Prostate gland (tissue), 2 donors: ENCODE results near the gene POU2AF3. TPM values are rescaled to one million over a fixed set of nuclear protein-coding genes. Genes with fewer than 3 reads are reported as not detected.

Source experiments
- DNase-seq: peaks from one replicate; pipeline ENCODE4 v3.0.0-alpha.2; 2019; ENCODE audit warnings: low spot score
- H3K27ac ChIP-seq, 2 donors: fragments of 200-600 bp; sonication (generic); 2 replicates each; pipeline ENCODE4 v1.5.1; 2017 to 2019
- H3K27me3 ChIP-seq: fragments of 200-600 bp; sonication (generic); replicated peaks from 2 replicates; pipeline ENCODE4 v1.5.1; 2019; ENCODE audit not compliant: insufficient read depth
- H3K36me3 ChIP-seq, 2 donors: fragments of 200-600 bp; sonication (generic); 1 replicate in 1 of 2; 2 replicates in 1 of 2; pipeline versions ENCODE4 v1.5.1 to v1.8.1; 2017 to 2019
- H3K4me1 ChIP-seq: fragments of 200-600 bp; sonication (generic); replicated peaks from 2 replicates; pipeline ENCODE4 v1.5.1; 2019
- H3K4me3 ChIP-seq, 2 donors: fragments of 200-600 bp; sonication (generic); 2 replicates each; pipeline ENCODE4 v1.5.1; 2017 to 2019
- H3K9me3 ChIP-seq: fragments of 200-600 bp; sonication (generic); 2 replicates; pipeline ENCODE4 v1.5.1; 2017
- POLR2A ChIP-seq: fragments of 450-650 bp; IDR thresholded peaks from one replicate; pipeline ENCODE4 v1.6.1; 2016; ENCODE audit warnings: antibody characterized with exemption, mild to moderate bottlenecking
- POLR2AphosphoS5 ChIP-seq: sonication (generic); formaldehyde crosslinking; IDR thresholded peaks from one replicate; pipeline ENCODE4 v1.6.1; 2017; ENCODE audit warnings: antibody characterized with exemption
- WGBS: methylation state at CpG from one replicate; pipeline ENCODE4 v1.1.5; 2018; 5-methylcytosine and 5-hydroxymethylcytosine counted together
- intact Hi-C: fragments of 100-400 bp; cut with DNase I; formaldehyde crosslinking; loops from one replicate; pipeline ENCODE4 v1.14.2; 2022
- total RNA-seq, 2 donors: library from RNA; depleted of rRNA; stranded (reverse); fragments of >200 nt; gene quantifications; one replicate each; pipeline ENCODE4 v1.1.0, GENCODE V29; 2016
- TF ChIP-seq, protein P1 (sequence below), 4 experiments: fragments of 200-600 bp in 2 of 4; fragments of 450-650 bp in 2 of 4; sonication (generic) in 2 of 4; IDR thresholded peaks; 1 replicate in 3 of 4; 2 replicates in 1 of 4; pipeline ENCODE4 v1.5.1; 2016 to 2019; ENCODE audit warnings: antibody characterized with exemption in 4 of 4, mild to moderate bottlenecking in 2 of 4, moderate library complexity in 2 of 4

Gene POU2AF3
- total RNA-seq, 2 donors from 2014 or later: 7.7 to 9.5 TPM

DNA sequence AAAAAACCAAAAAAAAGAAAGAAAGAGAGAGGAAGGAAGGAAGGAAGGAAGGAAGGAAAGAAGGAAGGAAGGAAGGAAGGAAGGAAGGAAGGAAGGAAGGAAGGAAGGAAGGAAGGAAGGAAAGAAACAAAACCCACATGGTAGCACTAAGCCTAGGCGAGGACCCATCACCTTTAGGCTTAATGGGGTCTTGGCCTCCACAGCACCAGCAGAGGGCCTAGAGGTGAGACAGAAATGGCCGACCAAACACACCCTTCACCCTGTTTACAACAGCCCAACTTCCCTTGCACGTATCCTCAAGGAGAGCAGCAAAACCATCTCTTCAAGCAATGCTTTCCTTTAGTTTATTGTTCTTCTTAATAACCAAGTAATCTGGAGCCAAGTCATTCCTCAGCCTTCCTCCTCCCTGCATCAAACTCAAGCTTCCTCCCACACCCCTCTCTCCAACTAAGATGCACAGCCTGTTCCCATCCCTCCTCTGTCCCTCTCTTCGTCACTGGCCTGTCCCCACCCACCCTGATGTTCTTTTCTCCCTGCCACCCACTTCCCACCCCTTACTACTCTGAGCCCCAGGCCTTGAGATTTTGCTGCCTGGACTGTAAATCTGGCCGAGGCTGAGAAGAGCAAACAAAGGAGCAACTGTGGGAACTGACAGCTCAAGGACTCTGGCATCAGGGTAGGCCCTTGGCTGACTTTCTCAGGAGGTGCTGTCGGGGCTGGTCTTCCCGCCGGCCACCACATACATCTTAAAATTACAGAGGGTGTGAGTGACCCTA is 54.8 kb downstream of the POU2AF3 start:
- no peaks in the 10 kb centered on the region for H3K36me3 ChIP-seq
- no peak overlapping the region for H3K4me3 ChIP-seq
- TF ChIP-seq POLR2AphosphoS5 (peak; percentile 71), POLR2A (no peak)
- TF ChIP-seq, protein P1, sequence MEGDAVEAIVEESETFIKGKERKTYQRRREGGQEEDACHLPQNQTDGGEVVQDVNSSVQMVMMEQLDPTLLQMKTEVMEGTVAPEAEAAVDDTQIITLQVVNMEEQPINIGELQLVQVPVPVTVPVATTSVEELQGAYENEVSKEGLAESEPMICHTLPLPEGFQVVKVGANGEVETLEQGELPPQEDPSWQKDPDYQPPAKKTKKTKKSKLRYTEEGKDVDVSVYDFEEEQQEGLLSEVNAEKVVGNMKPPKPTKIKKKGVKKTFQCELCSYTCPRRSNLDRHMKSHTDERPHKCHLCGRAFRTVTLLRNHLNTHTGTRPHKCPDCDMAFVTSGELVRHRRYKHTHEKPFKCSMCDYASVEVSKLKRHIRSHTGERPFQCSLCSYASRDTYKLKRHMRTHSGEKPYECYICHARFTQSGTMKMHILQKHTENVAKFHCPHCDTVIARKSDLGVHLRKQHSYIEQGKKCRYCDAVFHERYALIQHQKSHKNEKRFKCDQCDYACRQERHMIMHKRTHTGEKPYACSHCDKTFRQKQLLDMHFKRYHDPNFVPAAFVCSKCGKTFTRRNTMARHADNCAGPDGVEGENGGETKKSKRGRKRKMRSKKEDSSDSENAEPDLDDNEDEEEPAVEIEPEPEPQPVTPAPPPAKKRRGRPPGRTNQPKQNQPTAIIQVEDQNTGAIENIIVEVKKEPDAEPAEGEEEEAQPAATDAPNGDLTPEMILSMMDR (IDR thresholded peaks at IDR 0.05): no peak
- H3K4me1 ChIP-seq: no peaks in the 10 kb centered on the region
- intact Hi-C loops: no loop called here
- WGBS: 23% methylated on average over 8 of the region's 8 CpGs
- peak overlapping the region; percentile 56 to 57 for H3K27ac ChIP-seq
- no peaks in the 10 kb centered on the region for H3K27me3 ChIP-seq
- H3K9me3 ChIP-seq: no peaks in the 10 kb centered on the region
- DNase-seq: peak; percentile 67

DNA sequence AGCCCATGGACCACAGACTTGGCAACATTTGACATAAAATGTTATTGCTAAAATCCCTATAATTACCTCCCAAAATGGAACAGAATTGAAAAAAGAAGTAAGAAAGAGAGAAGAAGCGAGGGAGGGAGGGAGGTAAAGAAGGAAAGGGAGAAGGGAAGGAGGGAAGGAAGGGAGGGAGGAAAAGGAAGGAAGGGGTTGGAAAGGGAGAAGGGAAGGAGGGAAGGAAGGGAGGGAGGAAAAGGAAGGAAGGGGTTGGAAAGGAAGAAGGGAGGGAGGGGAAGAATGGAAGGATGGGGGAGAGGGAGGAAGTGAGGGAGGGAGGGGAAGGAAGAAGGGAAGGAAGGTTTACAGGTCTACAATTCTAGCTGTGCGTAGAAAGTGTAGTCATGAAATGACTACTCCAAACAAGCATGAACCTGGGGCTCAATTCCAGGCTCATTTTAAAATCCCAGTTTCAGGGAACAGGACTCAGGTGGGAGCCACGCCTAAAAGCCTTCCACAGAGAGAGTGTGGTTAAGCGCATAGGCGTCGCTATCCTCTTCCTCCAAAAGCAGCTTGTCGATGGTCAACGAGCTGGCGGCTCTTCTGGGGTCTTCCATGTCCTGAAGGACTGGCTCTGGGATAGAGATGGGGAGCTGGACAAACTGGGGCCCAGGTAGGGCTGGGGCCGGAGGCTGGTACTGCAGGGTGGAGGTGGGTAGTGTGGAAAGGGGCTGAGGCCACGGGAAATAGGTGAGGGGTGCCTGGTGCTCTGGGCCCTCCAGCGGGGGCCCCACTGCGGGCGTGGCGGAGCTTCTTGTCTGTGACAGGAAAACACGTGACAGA is 55.6 kb downstream of the POU2AF3 start:
- no peaks in the 10 kb centered on the region for H3K4me1 ChIP-seq
- H3K36me3 ChIP-seq: no peaks in the 10 kb centered on the region
- no peaks in the 10 kb centered on the region for H3K27me3 ChIP-seq
- peak overlapping the region; percentile 56 to 57 for H3K27ac ChIP-seq
- H3K4me3 ChIP-seq: no peak overlapping the region
- TF ChIP-seq POLR2AphosphoS5 (no peak), POLR2A (no peak)
- TF ChIP-seq, protein P1 (IDR thresholded peaks at IDR 0.05): no peak
- 96% methylated on average over 16 of the region's 16 CpGs for WGBS
- DNase-seq: no peak
- no peaks in the 10 kb centered on the region for H3K9me3 ChIP-seq
- intact Hi-C loops: no loop called here

DNA sequence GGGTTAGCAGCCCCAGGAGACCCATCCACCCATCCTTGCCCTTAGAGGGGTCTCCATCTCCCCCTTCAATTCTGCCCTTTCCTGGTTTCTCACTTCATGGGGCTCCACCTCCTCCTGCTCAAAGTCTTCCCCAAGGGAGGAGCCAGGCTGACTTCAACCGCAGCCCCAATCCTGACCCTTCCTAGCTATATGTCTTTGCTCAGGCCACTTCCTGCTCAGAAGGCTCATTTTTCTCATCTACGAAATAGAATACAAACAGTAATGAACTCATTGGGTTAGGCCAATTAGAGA is 56.2 kb downstream of the POU2AF3 start:
- WGBS: 97% methylated on average over 2 of the region's 2 CpGs
- H3K4me3 ChIP-seq: no peak overlapping the region
- no peaks in the 10 kb centered on the region for H3K9me3 ChIP-seq
- H3K36me3 ChIP-seq: no peaks in the 10 kb centered on the region
- no peaks in the 10 kb centered on the region for H3K4me1 ChIP-seq
- no peak overlapping the region for H3K27ac ChIP-seq
- TF ChIP-seq, protein P1 (IDR thresholded peaks at IDR 0.05): no peak
- no peak for TF ChIP-seq POLR2AphosphoS5
- TF ChIP-seq POLR2A: no peak
- no peak for DNase-seq
- intact Hi-C loops: no loop called here
- no peaks in the 10 kb centered on the region for H3K27me3 ChIP-seq

DNA sequence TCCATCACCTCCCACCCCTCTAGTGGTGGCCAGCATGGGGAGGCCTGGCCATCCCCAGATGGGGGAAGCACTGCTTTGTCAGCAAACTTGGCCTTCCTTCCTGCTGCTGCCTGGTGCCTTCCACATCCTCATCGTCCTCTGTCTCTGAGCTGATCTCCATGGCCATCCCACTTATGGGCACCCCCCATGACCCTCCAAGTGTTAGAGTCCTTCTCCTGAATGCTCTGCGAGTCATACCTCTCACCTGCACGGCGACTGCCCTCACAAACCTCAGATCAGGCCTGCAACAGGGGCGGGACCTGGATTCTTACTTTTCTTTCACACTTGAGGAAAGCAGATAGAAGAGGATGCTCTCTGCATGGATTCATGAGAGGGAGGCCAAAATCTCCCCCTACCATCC is 56.8 kb downstream of the POU2AF3 start:
- 92% methylated on average over 5 of the region's 5 CpGs for WGBS
- intact Hi-C loops: no loop called here
- DNase-seq: no peak

More for the DNA sequence above, 56.8 kb downstream of the POU2AF3 start:
- Histone ChIP-seq H3K4me3 (no peak overlapping the region), H3K4me1 (no peaks in the 10 kb centered on the region), H3K36me3 (no peaks in the 10 kb centered on the region), H3K9me3 (no peaks in the 10 kb centered on the region), H3K27ac (no peak overlapping the region), H3K27me3 (no peaks in the 10 kb centered on the region)
- TF ChIP-seq, protein P1 (IDR thresholded peaks at IDR 0.05): no peak
- no peak for TF ChIP-seq POLR2AphosphoS5
- TF ChIP-seq POLR2A: no peak
